ENCODE results near the gene ANKRD7.
"Not testable (repeated sequence)": the region's sequence is repeated elsewhere in the genome, so short reads cannot be mapped to it uniquely, and the experiment has no call there.

The ANKRD7 gene

GRCh38 chr7:118233799-118234198 is 9.3 kb downstream of the ANKRD7 start:
- DNase-seq (ENCODE audit: low read depth): no peak

GRCh38 chr7:118239014-118239413 is 14.5 kb downstream of the ANKRD7 start:
- no peak for DNase-seq (ENCODE audit: low read depth)

GRCh38 chr7:118240320-118240719 is 15.8 kb downstream of the ANKRD7 start:
- DNase-seq (ENCODE audit: low read depth): not testable (repeated sequence)

- no peak for DNase-seq (ENCODE audit: low read depth)
These were observed 19.2 kb downstream of the ANKRD7 start for GRCh38 chr7:118243695-118244094.

- DNase-seq (ENCODE audit: low read depth): no peak
These were observed 20.9 kb downstream of the ANKRD7 start for GRCh38 chr7:118245267-118246040.

- no peak for DNase-seq (ENCODE audit: low read depth)
These were observed 26.5 kb downstream of the ANKRD7 start for GRCh38 chr7:118250860-118251494.

GRCh38 chr7:118252087-118252486 is 27.6 kb downstream of the ANKRD7 start:
- DNase-seq (ENCODE audit: low read depth): no peak

GRCh38 chr7:118259115-118259514 is 34.6 kb downstream of the ANKRD7 start:
- DNase-seq (ENCODE audit: low read depth): no peak

- no peak for DNase-seq (ENCODE audit: low read depth)
These were observed 40.3 kb downstream of the ANKRD7 start for GRCh38 chr7:118264836-118265235.

GRCh38 chr7:118280319-118281012 is 56.0 kb downstream of the ANKRD7 start:
- no peak for DNase-seq (ENCODE audit: low read depth)

GRCh38 chr7:118281196-118281595 is 56.7 kb downstream of the ANKRD7 start:
- no peak for DNase-seq (ENCODE audit: low read depth)

- no peak for DNase-seq (ENCODE audit: low read depth)
These were observed 60.9 kb downstream of the ANKRD7 start for GRCh38 chr7:118285358-118285757.

- DNase-seq (ENCODE audit: low read depth): no peak
These were observed 61.6 kb downstream of the ANKRD7 start for GRCh38 chr7:118286131-118286530.

GRCh38 chr7:118288098-118288497 is 63.6 kb downstream of the ANKRD7 start:
- DNase-seq (ENCODE audit: low read depth): no peak

GRCh38 chr7:118289476-118289875 is 65.0 kb downstream of the ANKRD7 start:
- no peak for DNase-seq (ENCODE audit: low read depth)
